K562 (cell line): Measurements from ENCODE around the gene LHB. TPM values are rescaled to one million over a fixed set of nuclear protein-coding genes. Genes with fewer than 3 reads are reported as not detected.

ENCODE experiments used
- ATF7 ChIP-seq: fragments of 450-650 bp; IDR thresholded peaks from 2 replicates; pipeline ENCODE4 v1.7.1; 2014; ENCODE audit warnings: mild to moderate bottlenecking, moderate library complexity
- BACH1 ChIP-seq: fragments of 200-800 bp; sonication (Bioruptor generic); IDR thresholded peaks from 2 replicates; pipeline ENCODE4 v1.6.1; 2016; ENCODE audit warnings: missing genetic modification characterization, missing compliant biosample characterization
- BCOR ChIP-seq: fragments of 450-650 bp; IDR thresholded peaks from 2 replicates; pipeline ENCODE4 v1.6.1; 2016
- CBX2 ChIP-seq: fragments of 200-600 bp; sonication (generic); IDR thresholded peaks from one replicate; pipeline ENCODE4 v1.6.1; 2012; ENCODE audit warnings: mild to moderate bottlenecking, low read length, inconsistent platforms; ENCODE audit not compliant: insufficient read depth, poor library complexity, severe bottlenecking
- FOXJ3 ChIP-seq: sonication (generic); formaldehyde crosslinking; IDR thresholded peaks from 2 replicates; pipeline ENCODE4 v1.4.0; 2020; ENCODE audit warnings: mild to moderate bottlenecking, missing genetic modification reagents
- FOXK1 ChIP-seq: sonication (generic); formaldehyde crosslinking; IDR thresholded peaks from 2 replicates; pipeline ENCODE4 v1.8.0; 2022; ENCODE audit warnings: missing genetic modification reagents, mild to moderate bottlenecking, borderline replicate concordance
- LARP7 ChIP-seq: fragments of 450-650 bp; IDR thresholded peaks from 2 replicates; pipeline ENCODE4 v1.6.1; 2016
- MAFF ChIP-seq: IDR thresholded peaks from 2 replicates; pipeline ENCODE4 v1.6.1; 2012; ENCODE audit warnings: low read length, improper control_type of control experiment
- NEUROD1 ChIP-seq: fragments of 150-350 bp; IDR thresholded peaks from 2 replicates; pipeline ENCODE4 v1.6.1; 2014; ENCODE audit warnings: borderline replicate concordance, low read length, low read depth; ENCODE audit not compliant: partially characterized antibody
- NKRF ChIP-seq: fragments of 450-650 bp; IDR thresholded peaks from 2 replicates; pipeline ENCODE4 v1.6.1; 2016; ENCODE audit warnings: borderline replicate concordance
- PURB ChIP-seq: sonication (generic); formaldehyde crosslinking; IDR thresholded peaks from 2 replicates; pipeline ENCODE4 v1.9.0; 2021; ENCODE audit warnings: low read depth, mild to moderate bottlenecking, missing genetic modification reagents
- TAF1 ChIP-seq: IDR thresholded peaks from 2 replicates; pipeline ENCODE4 v1.6.1; 2011; ENCODE audit warnings: mild to moderate bottlenecking, low read length, moderate library complexity; ENCODE audit not compliant: insufficient read depth, control insufficient read depth, severe bottlenecking; ENCODE audit errors: extremely low read depth
- TCF15 ChIP-seq: fragments of 250-450 bp; sonication (Bioruptor Pico); IDR thresholded peaks from 2 replicates; pipeline ENCODE4 v1.8.0; 2022; ENCODE audit warnings: moderate library complexity, mild to moderate bottlenecking, inconsistent platforms
- XRCC3 ChIP-seq: fragments of 450-650 bp; IDR thresholded peaks from 2 replicates; pipeline ENCODE4 v1.6.1; 2017; ENCODE audit warnings: mild to moderate bottlenecking, moderate library complexity
- ZBTB40 ChIP-seq, 2 experiments: fragments of 450-650 bp in 1 of 2; sonication (generic) in 1 of 2; formaldehyde crosslinking in 1 of 2; IDR thresholded peaks; 2 replicates each; pipeline versions ENCODE4 v1.7.1 to v1.9.0; 2016 to 2022; ENCODE audit warnings: inconsistent platforms in 1 of 2, mild to moderate bottlenecking in 1 of 2, missing genetic modification reagents in 1 of 2
- ZNF12 ChIP-seq: sonication (generic); formaldehyde crosslinking; IDR thresholded peaks from 2 replicates; pipeline ENCODE4 v1.4.0; 2020; ENCODE audit warnings: mild to moderate bottlenecking, missing genetic modification reagents
- ZNF239 ChIP-seq: fragments of 250-450 bp; sonication (Bioruptor Pico); IDR thresholded peaks from 2 replicates; pipeline ENCODE4 v1.4.0; 2020; ENCODE audit warnings: mild to moderate bottlenecking
- polyA plus RNA-seq, 8 experiments: library from polyadenylated mRNA; depleted of rRNA in 4 of 8; stranded (reverse) in 5 of 8; unstranded in 3 of 8; fragments of >200 nt; fragmentation: Nextera tagmentation in 2 of 8; fragmentation: Illumina TruSeq in 1 of 8; extraction: Ambion mirVana in 2 of 8; extraction: Trizol in 1 of 8; gene quantifications; 2 replicates each; pipeline versions ENCODE4 v1.2.1 to v1.2.3, GENCODE V29; 2011 to 2014; ENCODE audit warnings: inconsistent platforms in 1 of 8, missing spikeins in 1 of 8
- total RNA-seq, 7 experiments: library from RNA; depleted of rRNA in 6 of 7; stranded (reverse); fragments of >200 nt in 6 of 7; fragmentation: Illumina TruSeq in 2 of 7; extraction: Trizol in 2 of 7; gene quantifications; 2 replicates each; pipeline versions ENCODE4 v1.2.1 to v1.2.3, GENCODE V29; 2011 to 2021; ENCODE audit warnings: low replicate concordance in 1 of 7

The LHB gene
- total and polyA plus RNA-seq, 9 of the 15 experiments (the other 6 are each of a cell fraction or from before 2014, with no cell fraction given), result 0.54 TPM; not detected in 8

GRCh38 chr19:49056101-49056901 is 39.4 kb upstream of the LHB start (continued):
- no peak for TF ChIP-seq NKRF
- no peak for TF ChIP-seq ATF7
- TF ChIP-seq BCOR, result peak; percentile 28; the same call in 1 of the 2 replicates
- TF ChIP-seq FOXJ3, result no peak
- no peak for TF ChIP-seq ZNF239 (CRISPR knock-in tag)
- TF ChIP-seq CBX2, result no peak
- no peak for TF ChIP-seq BACH1
- TF ChIP-seq XRCC3, result no peak
- no peak for TF ChIP-seq TCF15 (CRISPR knock-in tag)
- TF ChIP-seq MAFF, result no peak
- TF ChIP-seq PURB (CRISPR knock-in tag), result no peak
- no peak for TF ChIP-seq ZNF12 (CRISPR knock-in tag)
- no peak for TF ChIP-seq FOXK1 (CRISPR knock-in tag)
- no peak for TF ChIP-seq TAF1
- TF ChIP-seq ZBTB40 (IDR thresholded peaks at IDR 0.05), result no peak
- no peak for TF ChIP-seq ZBTB40 (CRISPR knock-in tag; IDR thresholded peaks at IDR 0.05)
- TF ChIP-seq NEUROD1, result no peak
- no peak for TF ChIP-seq LARP7
